WTC11 (cell line): Measurements from ENCODE around the gene NBAS.
"Not testable (repeated sequence)": the region's sequence is repeated elsewhere in the genome, so short reads cannot be mapped to it uniquely, and the experiment has no call there.

Experiments used
- ATF2 ChIP-seq: sonication (generic); formaldehyde crosslinking; IDR thresholded peaks from 2 replicates; pipeline ENCODE4 v1.8.1; 2022; ENCODE audit warnings: low read depth, missing genetic modification reagents, borderline replicate concordance
- ATF3 ChIP-seq: sonication (generic); formaldehyde crosslinking; conservative IDR thresholded peaks from 2 replicates; pipeline ENCODE4 v1.8.1; 2022; ENCODE audit warnings: mild to moderate bottlenecking, missing genetic modification reagents
- CTCF ChIP-seq: fragments of 200-600 bp; IDR thresholded peaks from 2 replicates; pipeline ENCODE4 v1.8.0; 2022; ENCODE audit warnings: antibody characterized with exemption
- E2F1 ChIP-seq: sonication (generic); formaldehyde crosslinking; IDR thresholded peaks from 2 replicates; pipeline ENCODE4 v1.8.0; 2022; ENCODE audit warnings: mild to moderate bottlenecking, missing genetic modification reagents
- E2F4 ChIP-seq: sonication (generic); formaldehyde crosslinking; IDR thresholded peaks from 2 replicates; pipeline ENCODE4 v1.8.1; 2022; ENCODE audit warnings: low read depth, mild to moderate bottlenecking, moderate library complexity, missing genetic modification reagents, borderline replicate concordance
- GTF2I ChIP-seq: fragments of 250-450 bp; sonication (Bioruptor Pico); conservative IDR thresholded peaks from 2 replicates; pipeline ENCODE4 v1.4.0; 2021; ENCODE audit warnings: mild to moderate bottlenecking
- IRF2 ChIP-seq: sonication (generic); formaldehyde crosslinking; IDR thresholded peaks from 2 replicates; pipeline ENCODE4 v1.8.0; 2022; ENCODE audit warnings: low read depth, missing genetic modification reagents, borderline replicate concordance
- JUN ChIP-seq: sonication (generic); formaldehyde crosslinking; IDR thresholded peaks from 2 replicates; pipeline ENCODE4 v1.8.0; 2023; ENCODE audit warnings: mild to moderate bottlenecking, missing genetic modification reagents
- MAX ChIP-seq: sonication (generic); formaldehyde crosslinking; IDR thresholded peaks from 2 replicates; pipeline ENCODE4 v1.8.0; 2022; ENCODE audit warnings: mild to moderate bottlenecking, missing genetic modification reagents
- SMAD4 ChIP-seq: sonication (generic); formaldehyde crosslinking; IDR thresholded peaks from 2 replicates; pipeline ENCODE4 v1.8.0; 2022; ENCODE audit warnings: mild to moderate bottlenecking, missing genetic modification reagents
- ZNF425 ChIP-seq: fragments of 250-450 bp; sonication (Bioruptor Pico); conservative IDR thresholded peaks from 2 replicates; pipeline ENCODE4 v1.9.0; 2021; ENCODE audit warnings: mild to moderate bottlenecking

- TF ChIP-seq IRF2 (CRISPR knock-in tag); ATF2; CTCF; SMAD4; ATF3 (CRISPR knock-in tag); MAX (CRISPR knock-in tag); E2F1 (CRISPR knock-in tag); JUN; ZNF425 (CRISPR knock-in tag); E2F4 (CRISPR knock-in tag); GTF2I (CRISPR knock-in tag): not testable (repeated sequence)
These were observed 18.9 kb downstream of the NBAS start for GRCh38 chr2:15542269-15542668.
